Dermis microvascular lymphatic vessel endothelial cell (primary cell): ENCODE results near the gene NKX2-4. TPM values are rescaled to one million over a fixed set of nuclear protein-coding genes. Genes with fewer than 3 reads are reported as not detected.
"Not testable (repeated sequence)": the region's sequence is repeated elsewhere in the genome, so short reads cannot be mapped to it uniquely, and the experiment has no call there.

Experiments
- DNase-seq, 2 donors: peaks; one replicate each; pipeline versions ENCODE4 v3.0.0 to v3.0.0-alpha.2; 2010; ENCODE audit warnings: low read depth in 2 of 2
- total RNA-seq: library from RNA; depleted of rRNA; stranded (reverse); fragments of >200 nt; gene quantifications from 2 replicates; pipeline ENCODE4 v1.2.1, GENCODE V29; 2014

Gene NKX2-4
- total RNA-seq, 1 donor from 2014 or later, result not detected

GRCh38 chr20:21394551-21394950 lies 2.8 kb downstream of the NKX2-4 start:
- DNase-seq, result no peak

- DNase-seq, result no peak
Measured at GRCh38 chr20:21393816-21394519, 3.4 kb downstream of the NKX2-4 start.

GRCh38 chr20:21393166-21393565 lies 4.2 kb downstream of the NKX2-4 start:
- DNase-seq, result no peak

GRCh38 chr20:21391972-21392352 lies 5.4 kb downstream of the NKX2-4 start:
- peak in 1 of 2 donors; percentile 5 for DNase-seq

GRCh38 chr20:21391185-21391971 lies 5.9 kb downstream of the NKX2-4 start:
- DNase-seq, result no peak

GRCh38 chr20:21390768-21391167 lies 6.6 kb downstream of the NKX2-4 start:
- DNase-seq, result no peak

GRCh38 chr20:21389368-21389767 lies 8.0 kb downstream of the NKX2-4 start:
- no peak for DNase-seq

- no peak for DNase-seq
Measured at GRCh38 chr20:21388566-21388965, 8.8 kb downstream of the NKX2-4 start.

GRCh38 chr20:21387528-21387927 lies 9.8 kb downstream of the NKX2-4 start:
- DNase-seq, result no peak

GRCh38 chr20:21386111-21386510 lies 11.2 kb downstream of the NKX2-4 start:
- DNase-seq, result no peak

GRCh38 chr20:21384308-21384892 lies 12.9 kb downstream of the NKX2-4 start:
- no peak for DNase-seq

- DNase-seq, result no peak
Measured at GRCh38 chr20:21381619-21382018, 15.7 kb downstream of the NKX2-4 start.

GRCh38 chr20:21380711-21381110 lies 16.6 kb downstream of the NKX2-4 start:
- DNase-seq, result no peak

- DNase-seq, result no peak
Measured at GRCh38 chr20:21378259-21378658, 19.1 kb downstream of the NKX2-4 start.

- DNase-seq, result no peak
Measured at GRCh38 chr20:21377701-21378100, 19.6 kb downstream of the NKX2-4 start.

GRCh38 chr20:21376626-21377025 lies 20.7 kb downstream of the NKX2-4 start:
- DNase-seq, result no peak

GRCh38 chr20:21373436-21373835 lies 23.9 kb downstream of the NKX2-4 start:
- DNase-seq, result no peak

GRCh38 chr20:21372016-21372415 lies 25.3 kb downstream of the NKX2-4 start:
- no peak for DNase-seq

- DNase-seq, result no peak
Measured at GRCh38 chr20:21371193-21371592, 26.1 kb downstream of the NKX2-4 start.

GRCh38 chr20:21368791-21369190 lies 28.5 kb downstream of the NKX2-4 start:
- no peak for DNase-seq

- not testable (repeated sequence) for DNase-seq
Measured at GRCh38 chr20:21366273-21366672, 31.1 kb downstream of the NKX2-4 start.

GRCh38 chr20:21365771-21366170 lies 31.6 kb downstream of the NKX2-4 start:
- DNase-seq, result no peak

GRCh38 chr20:21364413-21364812 lies 32.9 kb downstream of the NKX2-4 start:
- DNase-seq, result no peak
